Fibroblast of skin of scalp (primary cell): ENCODE results near the gene MAT2A.
"Not testable (repeated sequence)": the region's sequence is repeated elsewhere in the genome, so short reads cannot be mapped to it uniquely, and the experiment has no call there.

Source experiments
- DNase-seq: peaks from one replicate; pipeline ENCODE4 v3.0.0-alpha.2; 2013

Gene MAT2A

GRCh38 chr2:85524336-85524908 is 14.5 kb upstream of the MAT2A start:
- DNase-seq = no peak

- no peak for DNase-seq
Measured at GRCh38 chr2:85525029-85525428, 13.9 kb upstream of the MAT2A start.

- no peak for DNase-seq
Measured at GRCh38 chr2:85525567-85525966, 13.4 kb upstream of the MAT2A start.

GRCh38 chr2:85527787-85528186 is 11.2 kb upstream of the MAT2A start:
- DNase-seq = no peak

DNA sequence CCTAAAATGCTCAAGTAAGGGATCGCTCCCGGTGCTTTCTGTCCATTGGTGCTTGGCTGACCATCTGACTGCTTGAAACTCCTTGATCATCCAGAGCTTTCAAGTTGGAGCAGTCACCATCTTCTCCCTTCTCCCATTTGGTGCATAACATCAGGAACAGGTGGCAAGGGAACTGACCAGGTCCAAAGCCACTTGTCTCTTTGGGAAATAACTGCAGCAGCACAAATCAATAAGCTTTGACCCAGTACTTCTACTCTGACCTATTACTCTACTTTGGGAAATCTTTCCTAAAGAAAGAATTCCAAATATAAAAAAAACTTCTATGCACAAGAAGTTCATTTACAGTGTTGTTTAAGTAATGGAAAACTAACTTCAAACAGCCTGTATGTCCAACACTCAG is 10.6 kb upstream of the MAT2A start:
- DNase-seq = no peak

GRCh38 chr2:85529809-85530208 is 9.2 kb upstream of the MAT2A start:
- no peak for DNase-seq

- DNase-seq = no peak
Measured at GRCh38 chr2:85531589-85531988, 7.4 kb upstream of the MAT2A start.

- no peak for DNase-seq
Measured at GRCh38 chr2:85534099-85534498, 4.9 kb upstream of the MAT2A start.

- no peak for DNase-seq
Measured at GRCh38 chr2:85534881-85535280, 4.1 kb upstream of the MAT2A start.

DNA sequence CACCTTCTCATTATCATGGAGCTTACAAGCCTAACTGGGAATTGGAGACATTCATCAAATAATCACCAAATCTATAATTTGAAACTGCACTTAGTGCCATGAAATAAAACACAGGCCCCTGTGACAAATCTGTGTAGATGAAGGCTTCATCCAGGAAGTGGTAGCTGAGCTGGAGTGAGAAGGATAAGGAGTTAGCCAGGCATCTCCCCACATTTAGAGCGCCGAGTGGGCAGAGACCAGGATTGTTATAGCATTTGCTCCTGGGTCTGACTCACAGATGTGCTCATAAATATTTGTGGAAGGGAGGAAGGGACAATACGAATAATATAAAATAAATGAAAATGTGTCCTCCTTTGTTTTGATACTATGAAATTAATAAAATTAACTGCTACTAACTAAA is 2.5 kb upstream of the MAT2A start:
- DNase-seq = peak; percentile 71

- peak; percentile 38 for DNase-seq
Measured at GRCh38 chr2:85537600-85538506, 1.1 kb upstream of the MAT2A start.

DNA sequence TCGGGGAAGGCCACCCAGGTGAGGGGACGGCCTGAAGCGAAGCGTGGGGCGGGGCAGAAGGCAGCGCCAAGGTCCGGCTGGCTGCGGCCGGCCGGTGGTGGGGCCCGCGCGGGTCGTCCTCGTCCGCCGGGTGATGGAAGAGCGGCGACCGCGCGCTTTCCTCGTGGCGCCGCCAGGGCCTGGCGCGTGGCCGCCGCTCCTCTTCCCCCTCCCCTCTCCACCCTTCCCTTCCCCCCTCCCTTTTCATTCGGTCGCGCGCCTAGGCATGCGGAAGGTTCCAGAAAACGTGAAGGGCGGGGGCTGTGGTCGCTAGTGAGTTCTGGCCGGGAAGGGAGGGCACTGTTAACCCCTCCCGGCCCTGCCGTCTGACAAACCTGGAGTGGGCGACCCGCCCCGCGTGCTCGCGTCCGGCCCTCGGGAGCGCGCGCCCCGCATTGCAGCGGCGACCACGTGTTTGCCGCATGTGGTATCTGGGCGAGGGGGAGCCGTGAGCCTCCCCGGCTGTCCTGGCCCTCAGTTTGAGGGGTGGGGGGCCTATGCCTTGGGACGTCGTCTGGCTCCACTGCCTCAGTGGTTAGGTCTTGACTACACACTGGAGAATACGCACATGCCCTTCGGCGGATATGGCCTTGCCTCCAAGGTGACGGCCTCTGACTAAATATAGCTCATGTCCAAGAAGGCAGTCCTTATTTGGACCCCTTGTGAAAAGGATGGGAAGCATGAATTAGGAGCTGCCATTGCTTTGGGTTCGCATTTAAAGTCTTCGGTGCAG is 579 bp downstream of the MAT2A start:
- DNase-seq = peak; percentile 78

DNA sequence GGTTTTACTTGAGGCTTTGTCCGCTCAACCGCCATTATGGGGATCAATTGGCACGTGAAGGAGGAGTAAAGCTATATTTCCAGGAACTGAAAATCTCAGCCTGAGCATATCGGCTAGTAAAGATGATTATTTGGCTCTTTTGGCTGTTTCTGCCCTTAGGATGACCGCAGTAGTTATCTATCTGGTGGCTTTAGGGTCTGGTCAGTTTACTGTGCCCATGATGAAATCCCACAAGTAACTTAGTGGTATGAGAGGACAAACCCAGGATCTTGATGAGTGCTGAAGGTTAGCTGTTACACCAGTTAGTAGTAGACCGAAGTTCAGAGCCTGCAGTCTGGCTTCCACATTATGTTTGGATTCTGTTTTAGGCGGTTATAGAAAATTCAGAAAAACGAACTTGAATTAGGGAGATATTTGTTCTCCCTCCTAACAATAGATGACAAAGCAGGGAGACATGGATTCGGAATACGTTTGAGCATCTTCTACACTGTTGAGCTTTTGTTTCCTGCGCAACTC is 1.2 kb downstream of the MAT2A start:
- no peak for DNase-seq

DNA sequence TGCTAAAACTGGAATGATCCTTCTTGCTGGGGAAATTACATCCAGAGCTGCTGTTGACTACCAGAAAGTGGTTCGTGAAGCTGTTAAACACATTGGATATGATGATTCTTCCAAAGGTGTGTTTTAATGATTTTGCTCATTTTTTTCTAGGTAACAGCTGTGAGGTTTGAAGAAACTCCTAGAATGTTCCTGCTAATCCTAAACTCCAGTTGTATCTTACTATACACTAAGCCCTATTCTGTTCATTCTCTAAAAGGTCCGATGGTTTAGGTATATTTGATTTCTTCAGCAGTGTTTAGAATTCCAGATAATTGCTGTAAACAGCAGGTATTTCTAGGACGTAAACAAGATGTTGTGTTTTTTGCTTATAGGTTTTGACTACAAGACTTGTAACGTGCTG is 2.3 kb downstream of the MAT2A start:
- DNase-seq = no peak

DNA sequence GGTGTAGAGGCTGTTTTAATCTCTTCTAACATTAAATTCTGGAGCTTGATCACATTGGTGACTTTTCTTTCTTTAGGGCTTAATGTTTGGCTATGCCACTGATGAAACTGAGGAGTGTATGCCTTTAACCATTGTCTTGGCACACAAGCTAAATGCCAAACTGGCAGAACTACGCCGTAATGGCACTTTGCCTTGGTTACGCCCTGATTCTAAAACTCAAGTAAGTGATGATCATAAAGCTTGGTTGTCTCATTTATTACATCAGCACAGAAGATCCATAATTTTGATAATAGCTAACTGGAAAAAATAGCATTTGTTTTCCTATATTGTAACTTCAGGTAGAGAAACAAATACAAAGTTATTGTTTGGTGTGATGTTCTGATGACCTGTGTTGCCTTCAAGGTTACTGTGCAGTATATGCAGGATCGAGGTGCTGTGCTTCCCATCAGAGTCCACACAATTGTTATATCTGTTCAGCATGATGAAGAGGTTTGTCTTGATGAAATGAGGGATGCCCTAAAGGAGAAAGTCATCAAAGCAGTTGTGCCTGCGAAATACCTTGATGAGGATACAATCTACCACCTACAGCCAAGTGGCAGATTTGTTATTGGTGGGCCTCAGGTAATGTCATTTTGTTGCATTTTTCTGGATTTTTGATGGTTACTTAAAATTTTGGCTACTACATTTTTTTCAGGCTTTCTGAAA is 2.9 kb downstream of the MAT2A start:
- DNase-seq = no peak

DNA sequence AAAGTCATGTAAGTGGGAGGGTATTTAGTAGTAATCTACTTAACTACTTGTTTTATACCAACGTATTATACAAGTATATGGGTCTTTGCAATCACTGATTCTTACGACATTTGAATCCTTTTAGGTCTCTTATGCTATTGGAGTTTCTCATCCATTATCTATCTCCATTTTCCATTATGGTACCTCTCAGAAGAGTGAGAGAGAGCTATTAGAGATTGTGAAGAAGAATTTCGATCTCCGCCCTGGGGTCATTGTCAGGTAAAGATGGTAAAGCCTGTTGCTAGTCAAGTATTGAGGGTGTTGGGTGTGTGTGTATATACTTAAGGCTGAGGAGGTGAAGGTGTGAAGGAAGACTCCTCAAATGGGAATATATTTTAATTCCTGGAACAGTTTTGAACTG is 3.8 kb downstream of the MAT2A start:
- DNase-seq = no peak

DNA sequence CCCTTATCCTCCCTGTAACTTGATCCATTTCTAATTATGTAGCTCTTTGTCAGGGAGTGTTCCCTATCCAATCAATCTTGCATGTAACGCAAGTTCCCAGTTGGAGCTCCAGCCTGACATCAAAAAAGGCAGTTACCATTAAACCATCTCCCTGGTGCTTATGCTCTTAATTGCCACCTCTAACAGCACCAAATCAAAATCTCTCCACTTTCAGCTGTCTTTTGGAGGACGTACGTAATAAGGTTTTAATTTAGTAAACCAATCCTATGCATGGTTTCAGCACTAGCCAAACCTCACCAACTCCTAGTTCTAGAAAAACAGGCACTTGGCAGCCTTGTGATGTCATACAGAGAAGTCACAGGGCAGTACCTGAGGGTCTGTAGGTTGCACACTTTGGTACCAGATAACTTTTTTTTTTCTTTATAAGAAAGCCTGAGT is 5.3 kb downstream of the MAT2A start:
- DNase-seq = not testable (repeated sequence)

DNA sequence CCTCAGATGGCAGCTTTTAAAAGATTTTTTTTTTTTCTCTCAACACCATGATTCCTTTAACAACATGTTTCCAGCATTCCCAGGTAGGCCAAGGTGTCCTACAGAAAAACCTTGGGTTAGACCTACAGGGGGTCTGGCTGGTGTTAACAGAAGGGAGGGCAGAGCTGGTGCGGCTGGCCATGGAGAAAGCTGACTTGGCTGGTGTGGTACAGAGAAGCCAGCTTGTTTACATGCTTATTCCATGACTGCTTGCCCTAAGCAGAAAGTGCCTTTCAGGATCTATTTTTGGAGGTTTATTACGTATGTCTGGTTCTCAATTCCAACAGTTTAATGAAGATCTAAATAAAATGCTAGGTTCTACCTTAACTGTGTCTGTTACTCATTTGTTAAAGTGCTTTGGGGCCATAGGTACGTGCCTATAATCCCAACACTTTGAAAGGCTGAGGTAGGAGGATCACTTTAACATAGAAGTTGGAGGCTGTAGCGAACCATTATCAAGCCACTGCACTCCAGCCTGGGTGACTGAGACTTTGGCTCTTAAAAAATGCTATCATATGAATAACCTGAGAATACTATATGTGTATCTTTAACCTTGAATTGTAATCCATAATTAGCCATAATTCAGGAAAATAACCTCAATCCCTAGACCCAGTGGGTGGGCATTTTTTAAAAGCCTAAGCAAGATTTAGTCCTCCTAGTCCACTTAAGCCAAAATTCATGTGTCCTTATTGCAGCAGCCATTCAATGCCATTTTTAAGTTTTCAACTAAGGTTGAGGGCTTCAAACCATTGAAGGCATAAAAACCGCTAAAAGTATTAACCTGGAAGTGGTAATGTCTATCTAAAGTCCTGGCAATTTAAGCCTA is 6.2 kb downstream of the MAT2A start:
- not testable (repeated sequence) for DNase-seq

- DNase-seq = no peak
Measured at GRCh38 chr2:85545780-85546240, 6.8 kb downstream of the MAT2A start.

DNA sequence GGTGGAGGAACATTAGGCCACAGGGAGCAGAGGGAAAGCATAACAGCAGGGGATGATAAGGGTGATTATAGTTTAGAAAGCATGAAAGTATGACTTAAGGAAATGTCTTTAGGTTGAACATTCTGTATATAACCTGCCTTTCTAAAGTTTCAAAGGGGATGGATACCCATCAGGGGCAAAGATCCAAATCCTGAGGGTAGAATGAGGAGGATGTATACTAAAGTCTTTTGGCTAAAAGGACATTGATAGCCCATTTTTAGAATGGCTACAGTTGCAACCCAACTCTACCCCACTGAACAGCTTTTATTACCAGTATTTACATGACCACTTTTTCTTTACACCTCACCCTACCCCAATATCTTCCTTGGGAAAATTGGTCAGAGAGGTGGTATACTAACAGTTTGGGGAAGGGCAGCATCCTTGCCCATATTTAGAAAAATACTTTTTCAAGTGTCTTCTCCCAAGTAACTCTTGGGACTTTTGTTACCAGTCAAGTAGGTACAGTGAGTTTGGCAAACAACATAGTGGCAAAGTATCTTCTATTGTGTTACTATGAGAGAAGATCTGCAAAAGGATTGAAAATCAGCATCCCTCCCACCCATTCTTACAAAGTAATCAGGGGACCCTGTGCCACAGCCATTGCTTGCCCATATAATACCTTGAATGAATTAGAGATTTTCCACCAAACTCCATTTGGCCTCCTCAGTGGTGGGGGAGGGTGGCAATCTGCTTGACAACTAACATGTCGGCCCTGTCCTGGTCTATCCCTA is 8.3 kb downstream of the MAT2A start:
- DNase-seq = no peak
